PFSK-1 (cell line): Measurements from ENCODE around the gene SCGB3A2.

Experiments used
- FOXP2 ChIP-seq: optimal IDR thresholded peaks from 2 replicates; pipeline ENCODE3; 2011; ENCODE audit warnings: borderline replicate concordance, control low read depth, inconsistent platforms; ENCODE audit not compliant: insufficient read depth; ENCODE audit errors: extremely low read length, extremely low read depth
- POLR2AphosphoS5 ChIP-seq: IDR thresholded peaks from 2 replicates; pipeline ENCODE4 v1.6.1; 2012; ENCODE audit warnings: low read depth, mild to moderate bottlenecking, control low read depth, low read length, moderate library complexity
- REST ChIP-seq, 2 experiments: IDR thresholded peaks; 2 replicates each; pipeline versions ENCODE4 v1.6.1 to v1.8.0; 2011 to 2012; ENCODE audit warnings: low read depth in 2 of 2, low read length in 2 of 2, control low read depth in 1 of 2, inconsistent platforms in 1 of 2, mild to moderate bottlenecking in 1 of 2, moderate library complexity in 1 of 2; ENCODE audit not compliant: insufficient read depth in 1 of 2
- SIN3A ChIP-seq: IDR thresholded peaks from 2 replicates; pipeline ENCODE4 v1.6.1; 2012; ENCODE audit warnings: mild to moderate bottlenecking, low read length, moderate library complexity, borderline replicate concordance; ENCODE audit not compliant: insufficient read depth
- TAF1 ChIP-seq: IDR thresholded peaks from 2 replicates; pipeline ENCODE4 v1.6.1; 2012; ENCODE audit warnings: low read length, control low read depth, borderline replicate concordance; ENCODE audit not compliant: insufficient read depth

The SCGB3A2 gene

GRCh38 chr5:147869112-147869511 is 9.4 kb upstream of the SCGB3A2 start:
- TF ChIP-seq TAF1 (no peak), REST (IDR thresholded peaks at IDR 0.05; ENCODE audit: insufficient read depth in 1 of 2, low read depth in 2 of 2, low read length in 2 of 2) (no peak), POLR2AphosphoS5 (no peak), FOXP2 (no peak), SIN3A (no peak)

DNA sequence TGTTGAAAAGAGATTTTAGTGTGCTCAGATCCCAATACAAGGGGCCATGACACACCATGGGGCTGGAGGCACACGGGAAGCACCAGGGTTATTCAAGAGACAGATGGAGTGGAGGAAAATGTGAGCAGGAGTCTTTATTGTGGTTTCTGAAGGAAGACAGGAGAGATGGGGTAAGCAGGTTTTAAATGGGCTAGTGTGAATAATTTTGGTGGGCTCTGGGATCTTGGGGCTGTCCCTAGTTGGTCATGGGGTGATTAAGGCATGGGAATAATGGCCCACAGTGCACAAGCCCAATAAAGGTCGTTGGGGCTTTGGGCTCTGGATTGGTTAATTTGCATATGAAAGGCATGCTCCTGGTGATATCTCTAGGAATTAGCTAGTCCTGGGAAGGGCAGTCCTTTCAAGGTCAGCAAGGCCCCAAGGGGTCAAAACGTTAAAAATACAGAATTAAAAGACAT is 3.6 kb upstream of the SCGB3A2 start:
- TF ChIP-seq REST (IDR thresholded peaks at IDR 0.05; ENCODE audit: insufficient read depth in 1 of 2, low read depth in 2 of 2, low read length in 2 of 2) = no peak
- no peak for TF ChIP-seq FOXP2
- no peak for TF ChIP-seq SIN3A
- TF ChIP-seq POLR2AphosphoS5 = no peak
- TF ChIP-seq TAF1 = no peak

DNA sequence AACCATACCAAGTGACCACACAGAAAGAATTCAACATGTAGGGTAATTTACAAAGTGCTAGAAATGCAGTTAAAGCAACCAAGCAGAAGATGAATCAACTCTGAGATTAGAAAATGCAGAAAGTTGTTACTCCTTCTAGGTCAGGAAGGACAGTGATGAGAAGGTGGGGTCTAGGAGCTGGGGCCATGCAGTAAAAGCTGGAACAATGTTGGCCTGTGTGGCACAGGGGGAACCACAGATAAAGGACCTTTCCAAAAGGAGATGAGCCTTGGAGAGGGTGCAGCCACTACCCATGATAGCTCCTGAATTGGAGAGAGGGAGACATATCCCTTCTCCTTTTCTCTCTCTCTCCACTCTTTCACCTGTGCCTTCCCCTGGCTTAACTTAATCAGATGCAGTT is 2.4 kb upstream of the SCGB3A2 start:
- TF ChIP-seq FOXP2 = no peak
- TF ChIP-seq POLR2AphosphoS5 = no peak
- no peak for TF ChIP-seq TAF1
- TF ChIP-seq SIN3A = no peak
- no peak for TF ChIP-seq REST (IDR thresholded peaks at IDR 0.05; ENCODE audit: insufficient read depth in 1 of 2, low read depth in 2 of 2, low read length in 2 of 2)

DNA sequence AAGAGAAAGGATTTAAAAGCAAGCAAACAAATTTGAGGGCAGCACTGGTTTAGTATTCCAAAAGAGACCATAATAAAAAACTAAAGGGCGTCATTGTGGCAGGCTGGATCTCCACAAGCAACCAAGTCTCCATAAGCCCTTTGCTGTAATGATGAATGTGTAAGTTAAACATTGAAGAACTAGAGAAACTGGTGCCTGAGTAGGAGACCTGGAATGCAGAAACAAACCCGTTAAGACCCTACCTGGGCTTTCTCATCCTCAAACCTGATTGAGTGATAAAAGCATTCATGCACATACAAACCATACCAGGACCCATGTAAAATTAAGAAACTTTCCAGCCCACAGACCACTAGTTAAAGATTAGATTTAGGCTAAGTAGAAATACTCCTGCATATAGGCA is 1.9 kb upstream of the SCGB3A2 start:
- no peak for TF ChIP-seq SIN3A
- no peak for TF ChIP-seq TAF1
- TF ChIP-seq FOXP2 = no peak

GRCh38 chr5:147879784-147880183 is 1.3 kb downstream of the SCGB3A2 start:
- TF ChIP-seq TAF1 (no peak), FOXP2 (no peak), SIN3A (no peak), POLR2AphosphoS5 (no peak), REST (IDR thresholded peaks at IDR 0.05; ENCODE audit: insufficient read depth in 1 of 2, low read depth in 2 of 2, low read length in 2 of 2) (no peak)
